DMS153 (cell line): Measurements from ENCODE around the gene RNU2-63P.
"Not testable (repeated sequence)": the region's sequence is repeated elsewhere in the genome, so short reads cannot be mapped to it uniquely, and the experiment has no call there.

Experiments used
- DNase-seq: peaks from one replicate; lab custom pipeline; 2025; lab: John Stamatoyannopoulos, UW

RNU2-63P gene

GRCh38 chr2:88028931-88029330 is 12.6 kb upstream of the RNU2-63P start:
- DNase-seq = no peak

- no peak for DNase-seq
Measured at GRCh38 chr2:88027697-88028389, 11.5 kb upstream of the RNU2-63P start.

GRCh38 chr2:88024509-88024908 is 8.2 kb upstream of the RNU2-63P start:
- DNase-seq = no peak

GRCh38 chr2:88022669-88022921 is 6.2 kb upstream of the RNU2-63P start:
- no peak for DNase-seq

- no peak for DNase-seq
Measured at GRCh38 chr2:88019985-88020384, 3.6 kb upstream of the RNU2-63P start.

GRCh38 chr2:88018909-88019308 is 2.6 kb upstream of the RNU2-63P start:
- DNase-seq = no peak

GRCh38 chr2:88018077-88018805 is 1.9 kb upstream of the RNU2-63P start:
- not testable (repeated sequence) for DNase-seq

GRCh38 chr2:88017780-88018038 is 1.4 kb upstream of the RNU2-63P start:
- not testable (repeated sequence) for DNase-seq

GRCh38 chr2:88016960-88017779 is 823 bp upstream of the RNU2-63P start:
- DNase-seq = peak; percentile 31

GRCh38 chr2:88011011-88011410 is 5.3 kb downstream of the RNU2-63P start:
- DNase-seq = no peak

- no peak for DNase-seq
Measured at GRCh38 chr2:88010136-88010535, 6.2 kb downstream of the RNU2-63P start.

- no peak for DNase-seq
Measured at GRCh38 chr2:88006912-88007439, 9.4 kb downstream of the RNU2-63P start.

GRCh38 chr2:88005776-88006175 is 10.6 kb downstream of the RNU2-63P start:
- DNase-seq = no peak

GRCh38 chr2:88003074-88003755 is 13.1 kb downstream of the RNU2-63P start:
- DNase-seq = no peak

GRCh38 chr2:88002359-88002707 is 14.0 kb downstream of the RNU2-63P start:
- DNase-seq = no peak

- not testable (repeated sequence) for DNase-seq
Measured at GRCh38 chr2:88000474-88000873, 15.9 kb downstream of the RNU2-63P start.

- DNase-seq = no peak
Measured at GRCh38 chr2:87996570-87996969, 19.8 kb downstream of the RNU2-63P start.

GRCh38 chr2:87995756-87996155 is 20.6 kb downstream of the RNU2-63P start:
- DNase-seq = no peak

GRCh38 chr2:87994304-87994850 is 22.0 kb downstream of the RNU2-63P start:
- DNase-seq = not testable (repeated sequence)

- DNase-seq = not testable (repeated sequence)
Measured at GRCh38 chr2:87992569-87992968, 23.8 kb downstream of the RNU2-63P start.

GRCh38 chr2:87987473-87987872 is 28.9 kb downstream of the RNU2-63P start:
- DNase-seq = not testable (repeated sequence)

- DNase-seq = not testable (repeated sequence)
Measured at GRCh38 chr2:87985902-87986301, 30.4 kb downstream of the RNU2-63P start.
